ENCODE results near the gene TNRC18.
A peak's percentile ranks its signal among the peaks of the same experiment; 100 is the strongest.

TNRC18 gene

DNA sequence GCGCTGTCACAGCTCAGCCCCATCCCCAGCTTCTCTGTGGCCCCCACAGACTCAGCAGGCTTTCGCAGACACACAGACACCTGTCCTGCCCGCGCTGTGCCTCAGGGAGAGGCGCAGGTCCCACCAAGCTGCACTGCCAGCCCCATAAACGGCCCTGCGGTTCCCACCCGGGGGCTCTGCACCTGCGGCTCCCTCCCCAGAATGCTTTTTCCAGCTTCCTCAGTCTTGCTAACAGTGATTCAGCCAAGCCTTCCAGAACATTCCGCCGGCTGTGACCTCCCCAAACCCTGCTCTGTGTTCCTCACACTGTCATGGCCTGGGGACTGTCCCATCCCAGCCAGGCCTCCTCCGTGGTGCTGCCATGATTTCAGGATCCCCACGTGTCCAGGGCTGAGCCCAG is 27.8 kb upstream of the TNRC18 start:
- DNase-seq (ENCODE audit: low read depth), result no peak

GRCh38 chr7:5450549-5451327 is 27.1 kb upstream of the TNRC18 start:
- DNase-seq (ENCODE audit: low read depth), result peak; percentile 25

DNA sequence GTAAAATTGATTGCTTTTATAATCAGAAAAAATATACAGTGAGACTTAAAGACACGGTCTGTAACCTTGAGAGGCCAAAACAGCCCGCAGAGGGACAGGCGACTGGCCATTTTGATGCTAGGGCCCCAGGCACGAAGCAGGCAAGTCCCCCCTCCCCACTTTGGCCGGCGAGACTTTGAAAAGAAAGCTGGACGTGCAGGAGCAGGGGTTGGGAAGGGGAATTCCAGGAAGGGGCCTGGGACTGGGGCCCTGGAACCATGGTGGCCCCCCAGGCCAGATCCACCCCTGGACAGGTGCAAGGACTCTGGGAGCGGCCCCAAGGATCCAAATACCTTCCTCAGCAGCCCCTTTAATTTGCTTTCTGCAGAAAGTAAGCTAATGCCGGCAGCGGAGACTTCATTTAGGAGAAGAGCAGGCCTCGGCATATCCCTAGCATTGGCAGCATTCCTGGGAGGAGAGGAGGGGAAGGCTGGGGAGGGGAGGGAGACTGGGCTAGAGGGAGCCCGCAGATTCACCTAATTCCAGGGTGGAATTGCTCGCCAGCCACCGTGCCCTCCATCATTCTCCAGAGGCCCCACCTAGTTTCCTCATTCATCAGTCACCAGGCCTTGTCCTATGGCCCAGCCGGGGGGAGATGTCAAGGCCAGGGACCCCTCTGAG is 24.9 kb upstream of the TNRC18 start:
- DNase-seq (ENCODE audit: low read depth), result no peak

DNA sequence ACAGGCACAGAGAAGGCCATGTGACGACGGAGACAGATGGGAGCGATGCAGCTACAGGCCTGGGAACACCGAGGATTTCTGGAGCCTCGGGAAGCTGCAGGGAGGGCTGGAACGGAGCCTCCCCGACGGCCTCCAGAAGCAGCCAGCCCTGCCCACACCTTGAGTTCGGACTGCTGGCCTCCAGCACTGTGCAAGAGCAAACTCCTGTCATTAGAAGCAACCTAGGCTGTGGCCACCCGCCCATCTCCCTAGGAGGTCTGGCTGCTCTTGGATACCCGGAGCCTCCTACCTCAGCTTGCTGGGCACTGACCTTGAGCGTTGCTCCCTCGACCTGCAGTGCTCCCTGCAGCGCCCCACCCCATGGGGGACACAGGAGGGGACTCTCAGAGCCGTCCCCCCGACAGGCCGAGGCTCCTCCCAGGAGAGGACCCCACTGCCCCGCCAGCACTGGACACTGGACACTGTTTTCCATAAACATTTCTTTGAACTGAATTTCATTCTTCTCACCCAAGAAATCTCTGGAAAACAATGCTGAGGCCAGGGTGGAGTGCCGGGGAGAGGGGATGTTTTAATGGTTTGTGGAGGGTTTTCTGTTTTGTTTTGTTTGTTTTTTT is 22.5 kb upstream of the TNRC18 start:
- no peak for DNase-seq (ENCODE audit: low read depth)

DNA sequence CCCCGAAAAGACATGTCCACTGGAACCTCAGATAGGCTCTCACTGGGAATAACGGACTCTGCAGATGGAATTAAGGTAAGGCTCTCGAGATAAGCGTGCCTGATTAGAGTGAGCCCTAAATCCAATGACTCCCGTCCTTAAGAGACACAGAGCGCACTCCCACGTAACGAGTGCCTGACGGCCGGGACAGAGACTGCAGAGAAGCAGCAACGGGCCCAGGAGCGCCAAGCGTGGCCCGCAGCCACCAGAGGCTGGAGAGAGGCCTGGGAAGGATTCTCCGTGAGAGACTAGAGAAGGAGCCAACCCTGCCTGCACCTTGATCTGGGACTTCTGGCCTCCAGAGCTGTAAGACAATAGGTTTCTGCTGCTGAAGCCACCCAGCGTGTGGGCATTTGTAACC is 20.0 kb upstream of the TNRC18 start:
- DNase-seq (ENCODE audit: low read depth), result no peak

- no peak for DNase-seq (ENCODE audit: low read depth)
Measured at GRCh38 chr7:5442757-5443305, 19.2 kb upstream of the TNRC18 start.

- no peak for DNase-seq (ENCODE audit: low read depth)
Measured at GRCh38 chr7:5441840-5442503, 18.3 kb upstream of the TNRC18 start.

GRCh38 chr7:5439572-5440496 is 16.2 kb upstream of the TNRC18 start:
- DNase-seq (ENCODE audit: low read depth), result no peak

DNA sequence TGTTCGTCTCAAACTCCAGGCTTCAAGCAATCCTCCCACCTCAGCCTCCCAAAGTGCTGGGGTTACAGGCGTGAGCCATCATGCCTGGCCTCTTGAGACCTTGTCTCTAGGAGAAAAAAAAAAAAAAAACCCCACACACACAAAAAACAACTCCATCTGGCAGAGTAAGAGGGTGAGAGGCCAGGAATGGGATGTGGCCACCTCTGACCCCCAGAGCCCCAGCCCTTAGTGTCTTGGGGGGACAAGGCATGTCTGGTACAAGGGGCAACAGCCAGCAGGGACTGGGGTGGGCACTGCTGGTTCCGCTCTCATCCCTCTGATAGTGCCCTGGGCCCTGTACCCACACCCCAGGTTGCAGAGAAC is 15.6 kb upstream of the TNRC18 start:
- no peak for DNase-seq (ENCODE audit: low read depth)

GRCh38 chr7:5437987-5438386 is 14.4 kb upstream of the TNRC18 start:
- DNase-seq (ENCODE audit: low read depth), result no peak

DNA sequence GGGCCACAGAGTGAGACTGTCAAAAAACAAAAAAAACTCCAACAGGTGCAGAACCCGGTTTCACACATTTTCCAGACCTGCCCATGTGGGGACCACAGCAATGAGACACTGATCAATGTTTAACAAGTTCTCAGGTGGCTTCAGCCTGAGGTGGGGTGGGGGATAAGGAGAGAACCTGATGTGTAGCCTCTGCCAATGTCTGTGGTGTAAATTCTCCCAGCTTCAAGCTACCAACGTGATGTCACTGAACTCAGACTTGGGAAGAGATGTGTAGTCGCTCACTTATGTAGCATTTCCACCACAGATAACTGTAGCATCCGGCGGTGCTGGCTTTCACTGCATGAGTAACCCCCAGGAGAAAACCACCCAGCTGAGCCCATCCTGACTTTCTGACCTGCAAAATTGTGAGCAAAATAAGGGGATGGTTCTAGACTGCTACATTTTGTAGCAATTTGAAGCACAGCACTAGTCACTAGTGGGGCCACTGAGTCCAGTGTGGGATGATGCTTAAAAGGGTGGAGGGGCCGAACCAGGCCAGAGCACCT is 13.8 kb upstream of the TNRC18 start:
- DNase-seq (ENCODE audit: low read depth), result no peak

DNA sequence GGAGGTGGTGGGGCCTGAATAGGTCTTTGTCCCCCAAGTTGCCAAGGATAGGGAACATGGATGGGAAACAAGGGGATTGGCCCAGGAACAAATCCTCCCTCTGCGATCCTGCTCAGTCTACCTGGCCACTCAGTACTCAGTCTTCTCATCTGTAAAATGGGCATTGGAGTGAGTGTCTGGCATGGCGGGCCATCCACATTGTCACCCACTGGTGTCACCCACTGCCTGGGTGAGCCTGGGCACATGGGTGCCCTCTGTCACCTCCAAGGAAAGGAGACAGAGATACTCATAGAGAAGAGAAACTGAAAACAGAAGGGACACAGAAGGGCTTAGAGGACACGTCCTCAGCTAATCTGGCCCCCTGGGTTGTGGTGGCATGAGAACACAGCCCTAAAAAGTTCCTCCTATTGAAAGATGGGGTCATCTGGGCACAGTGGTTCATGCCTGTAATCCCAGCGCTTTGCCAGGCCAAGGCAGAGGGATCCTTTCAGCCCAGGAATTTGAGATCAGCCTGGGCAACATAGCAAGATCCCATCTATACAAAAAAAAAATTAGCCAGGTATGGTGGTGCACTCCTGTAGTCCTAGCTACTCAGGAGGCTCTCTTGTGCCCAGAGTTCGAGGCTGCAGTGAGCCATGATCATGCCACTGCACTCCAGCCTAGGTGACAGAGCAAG is 12.5 kb upstream of the TNRC18 start:
- DNase-seq (ENCODE audit: low read depth), result no peak

DNA sequence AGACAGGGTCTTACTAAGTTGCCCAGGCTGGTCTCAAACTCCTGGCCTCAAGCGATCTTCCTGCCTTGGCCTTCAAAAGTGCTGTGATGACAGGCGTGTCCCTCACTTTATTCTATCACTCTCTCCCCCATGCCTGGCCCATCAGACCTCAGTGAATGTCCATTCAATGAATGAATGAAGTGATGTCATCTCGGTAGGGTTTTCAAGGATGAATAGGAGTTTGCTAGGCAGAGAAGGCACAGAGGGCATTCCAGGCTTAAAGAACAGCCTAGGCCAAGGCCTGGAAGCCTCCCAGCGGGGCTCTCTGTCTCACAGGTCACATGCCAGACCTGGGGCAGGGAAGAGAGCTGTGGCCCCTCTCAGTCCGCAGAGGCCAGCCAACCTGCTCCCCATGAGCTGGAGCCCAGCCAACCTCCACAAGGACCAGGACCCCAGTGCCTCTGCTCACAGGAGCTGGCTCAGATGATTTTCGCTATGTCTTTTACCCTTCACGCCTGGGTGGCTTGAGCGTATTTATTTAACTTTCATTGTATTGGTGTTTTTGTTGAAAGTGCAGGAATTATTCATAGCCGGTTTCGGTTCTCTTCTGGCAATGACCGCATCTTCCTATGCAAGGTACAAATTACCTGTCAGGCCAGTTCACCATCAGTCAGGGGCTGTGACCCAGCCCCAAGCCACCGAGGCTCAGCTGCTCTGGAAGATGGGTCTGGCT is 11.8 kb upstream of the TNRC18 start:
- no peak for DNase-seq (ENCODE audit: low read depth)

DNA sequence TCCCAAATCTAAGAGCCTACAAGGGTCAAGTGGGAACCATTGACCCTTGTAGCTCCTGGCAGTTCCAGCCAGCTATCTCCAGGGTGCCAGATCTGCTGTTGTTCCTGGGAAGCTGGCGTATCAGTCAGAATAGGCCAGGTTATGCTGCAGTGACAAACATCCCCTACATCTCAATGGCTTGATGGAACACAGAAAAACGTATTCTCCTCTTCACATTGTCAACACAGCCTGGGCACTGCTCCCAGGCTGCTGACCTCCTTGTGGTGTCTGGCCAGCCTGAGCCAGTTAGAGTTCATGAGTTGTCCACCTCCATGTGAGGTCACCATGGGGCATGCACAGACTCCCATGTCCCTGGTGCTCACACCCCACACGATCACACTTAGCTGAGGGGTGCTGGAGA is 9.5 kb upstream of the TNRC18 start:
- no peak for DNase-seq (ENCODE audit: low read depth)

DNA sequence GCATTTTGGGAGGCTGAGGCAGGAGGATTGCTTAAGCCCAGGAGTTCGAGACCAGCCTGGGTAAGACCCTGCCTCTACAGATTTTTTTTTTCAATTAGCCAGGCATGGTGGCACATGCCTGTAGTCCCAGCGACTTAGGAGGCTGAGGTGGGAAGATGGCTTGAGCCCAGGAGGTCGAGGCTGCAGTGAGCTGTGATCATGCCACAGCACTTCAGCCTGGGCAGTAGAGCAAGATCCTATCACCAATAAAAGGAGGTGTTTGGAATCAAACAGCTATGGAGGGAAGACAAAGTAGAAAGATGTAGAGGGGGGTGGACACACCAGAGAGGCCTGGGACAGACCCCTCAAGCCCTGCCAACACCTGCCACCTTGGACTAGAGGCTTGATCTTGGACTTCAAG is 9.1 kb upstream of the TNRC18 start:
- no peak for DNase-seq (ENCODE audit: low read depth)

DNA sequence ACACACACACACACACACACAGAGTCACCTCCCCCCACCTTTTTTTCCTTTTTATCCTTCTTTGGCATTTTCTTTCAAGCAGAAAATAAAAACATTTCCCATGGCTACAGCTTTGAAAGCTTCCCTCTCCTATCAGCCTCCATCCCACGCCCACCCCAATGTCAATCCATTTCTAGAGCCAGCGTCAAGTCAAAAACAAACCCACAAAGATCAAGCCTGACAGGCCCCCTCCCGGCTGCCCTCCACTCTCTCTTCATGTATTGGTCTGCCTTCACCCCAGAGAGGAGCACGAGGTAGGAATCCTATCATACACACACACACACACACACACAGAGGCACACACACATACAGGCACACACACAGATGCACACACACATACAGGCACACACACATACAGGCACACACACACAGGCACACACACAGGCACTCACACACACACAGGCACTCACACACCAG is 8.0 kb upstream of the TNRC18 start:
- no peak for DNase-seq (ENCODE audit: low read depth)

GRCh38 chr7:5430612-5430947 is 6.9 kb upstream of the TNRC18 start:
- DNase-seq (ENCODE audit: low read depth), result no peak

DNA sequence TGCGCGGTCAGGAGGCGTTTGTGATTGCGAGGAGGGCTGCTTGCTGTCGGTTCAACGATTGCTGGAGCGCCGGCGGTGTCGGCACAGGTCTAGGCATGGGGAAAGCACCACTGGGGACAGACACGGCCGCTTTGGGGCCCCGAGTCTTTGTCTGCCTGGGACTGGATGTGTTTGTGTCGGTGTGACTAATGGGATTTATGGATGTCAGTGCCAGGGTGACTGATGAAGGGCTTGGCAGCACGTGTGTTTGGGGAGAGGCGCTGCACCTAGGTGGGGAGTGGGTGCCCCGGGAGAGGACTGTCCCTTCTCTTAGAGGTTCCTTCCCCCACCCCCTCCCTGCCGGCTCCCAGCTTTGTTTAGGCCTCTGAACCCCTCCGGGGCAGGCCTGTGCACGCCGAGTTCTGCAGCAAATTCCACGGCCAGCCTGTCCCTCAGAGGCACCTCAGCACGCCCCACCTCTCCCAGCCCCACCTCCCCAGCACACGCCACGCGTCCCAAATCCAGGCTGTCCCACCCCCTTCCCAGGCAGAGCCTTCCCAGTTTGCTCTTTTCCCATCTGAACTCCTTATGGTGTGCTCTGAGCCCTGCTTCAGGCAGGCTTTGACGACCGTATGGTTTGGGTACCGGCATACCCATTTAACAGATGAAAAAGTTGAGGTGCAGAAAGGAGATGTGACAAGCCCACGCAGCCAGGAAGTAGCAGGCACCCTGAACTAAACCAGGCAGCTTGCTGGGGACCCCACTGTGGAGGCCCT is 6.4 kb upstream of the TNRC18 start:
- peak; percentile 31 for DNase-seq (ENCODE audit: low read depth)

- peak; percentile 74 for DNase-seq (ENCODE audit: low read depth)
Measured at GRCh38 chr7:5429253-5429856, 5.7 kb upstream of the TNRC18 start.

Data from iris pigment epithelial cell (primary cell).